ENCODE data around the gene TNFRSF25. TPM values are rescaled to one million over a fixed set of nuclear protein-coding genes. Genes with fewer than 3 reads are reported as not detected.
A peak's percentile ranks its signal among the peaks of the same experiment; 100 is the strongest.

The TNFRSF25 gene
- total and polyA plus RNA-seq, 2 of the 8 experiments (the other 6 are each of a cell fraction or from before 2014, with no cell fraction given) = 10.7 to 19.5 TPM

GRCh38 chr1:6448749-6449631, 17.0 kb downstream of the TNFRSF25 start:
- Histone ChIP-seq H3K14ac (ENCODE audit: insufficient read length) (no peak overlapping the region), H3K79me2 (ENCODE audit: control insufficient read depth in 1 of 2, insufficient read depth in 2 of 2, low read length in 2 of 2) (no peaks in the 10 kb centered on the region), H3K56ac (replicated peaks; ENCODE audit: insufficient read length, low read depth, low read length) (no peak overlapping the region), H4K20me1 (replicated peaks in 1 of 2; ENCODE audit: control insufficient read depth in 1 of 2, insufficient read depth in 2 of 2, low read length in 2 of 2) (peaks cover 0 to 4% of the 10 kb centered on the region in 2 experiments), H3K23me2 (ENCODE audit: low read depth, low read length) (peaks cover 10% of the 10 kb centered on the region; the same call in 1 of the 2 replicates), H4K91ac (replicated peaks; ENCODE audit: insufficient read length, low read length) (no peak overlapping the region), H3K18ac (ENCODE audit: extremely low read depth, low read length) (peak overlapping the region; percentile 52; the same call in 1 of the 2 replicates), H2BK5ac (ENCODE audit: low read depth, low read length) (no peak overlapping the region), H2BK12ac (ENCODE audit: low read depth, low read length) (no peak overlapping the region), H3K9ac (replicated peaks in 1 of 4; ENCODE audit: extremely low read depth in 1 of 4, low read depth in 3 of 4, low read length in 3 of 4) (no peak overlapping the region), H2BK120ac (replicated peaks; ENCODE audit: low read depth, low read length) (no peak overlapping the region), H3K27me3 (replicated peaks in 1 of 4; ENCODE audit: control insufficient read depth in 3 of 4, extremely low read depth in 1 of 4, insufficient read depth in 3 of 4, low read length in 3 of 4) (peaks cover 2 to 16% (median 8%) of the 10 kb centered on the region in 4 experiments; a peak in 6 of 7 replicates), H2AFZ (ENCODE audit: low read length) (no peak overlapping the region), H2BK20ac (ENCODE audit: low read length) (0 out of 2 replicates have a peak overlapping the region, but pooled peaks have one; percentile 32), H3K4me1 (replicated peaks in 1 of 4; ENCODE audit: control insufficient read depth in 3 of 4, insufficient read depth in 4 of 4, low read length in 3 of 4) (peaks cover 0 to 28% (median 12%) of the 10 kb centered on the region in 4 experiments; a peak in 6 of 7 replicates), H3K27ac (ENCODE audit: low read depth, low read length) (no peak overlapping the region), H3K9me3 (ENCODE audit: insufficient read depth in 2 of 2, low read depth in 1 of 2, low read length in 1 of 2) (no peaks in the 10 kb centered on the region; a peak in 1 of 4 replicates), H3K36me3 (ENCODE audit: control insufficient read depth in 2 of 4, insufficient read depth in 4 of 4, low read length in 3 of 4) (no peaks in the 10 kb centered on the region), H2BK15ac (ENCODE audit: low read length) (no peak overlapping the region), H4K8ac (ENCODE audit: extremely low read depth, insufficient read depth, low read length) (peak overlapping the region; percentile 79), H2AK5ac (ENCODE audit: low read depth, low read length) (no peak overlapping the region), H4K5ac (ENCODE audit: insufficient read length, low read depth, low read length) (no peak overlapping the region), H3K4me2 (ENCODE audit: insufficient read depth in 1 of 2, low read depth in 2 of 2, low read length in 2 of 2) (peak overlapping the region; percentile 78 to 79), H3K4ac (replicated peaks; ENCODE audit: insufficient read length, low read depth, low read length) (no peak overlapping the region), H3K4me3 (ENCODE audit: extremely low read depth in 1 of 4, insufficient read depth in 2 of 4, low read depth in 3 of 4, low read length in 4 of 4) (peak overlapping the region; percentile 7 to 61 (median 42); a peak in 5 of 8 replicates), H3K79me1 (ENCODE audit: low read depth, low read length) (no peaks in the 10 kb centered on the region), H3K23ac (ENCODE audit: insufficient read length) (no peak overlapping the region)
- CTCF ChIA-PET (ENCODE audit: partially characterized antibody) = interaction anchor here (0.5 to 16.7 kb wide), 19 partner anchors 8 to 210 kb away, joined by 3 to 168 read pairs (median 8); partner anchors contain the start of genes PLEKHG5 and TNFRSF25
- POLR2A ChIA-PET (ENCODE audit: partially characterized antibody) = interaction anchor here (0.7 to 12.2 kb wide), 4 partner anchors 14 to 205 kb away, joined by 3 to 123 read pairs (median 9); partner anchors contain the start of genes HES3 and TNFRSF25
- peak in 1 of 2 experiments; percentile 86 for DNase-seq (ENCODE audit: low read depth in 1 of 2, low spot score in 2 of 2)
- FAIRE-seq = peak; percentile 93
- whole genome bisulfite sequencing, 2 experiments (ENCODE audit: extremely low coverage in 1 of 2, insufficient coverage in 1 of 2, insufficient read length in 1 of 2, insufficient replicate concordance in 2 of 2, low coverage in 1 of 2, low lambda C conversion rate in 2 of 2, missing lambda C conversion rate in 1 of 2) = 3% methylated on average over 18 of the region's 66 CpGs; no CpG with 5 or more reads in 1 of the 2 experiments
- TF ChIP-seq KDM4A (IDR thresholded peaks at IDR 0.05; ENCODE audit: low read depth, low read length, severe bottlenecking) (peak; percentile 5), SUZ12 (IDR thresholded peaks at IDR 0.05; ENCODE audit: low read length) (peak; percentile 21; the same call in 1 of the 2 replicates), EP300 (IDR thresholded peaks at IDR 0.05; ENCODE audit: borderline replicate concordance in 1 of 2, low read depth in 2 of 2, low read length in 2 of 2) (no peak), RXRA (IDR thresholded peaks at IDR 0.05; ENCODE audit: insufficient read depth, low read depth, low read length) (no peak), SP4 (IDR thresholded peaks at IDR 0.05; ENCODE audit: low read length) (no peak), CTCF (IDR thresholded peaks at IDR 0.05; ENCODE audit: control extremely low read depth in 1 of 3, insufficient read depth in 1 of 3, low read depth in 1 of 3, low read length in 3 of 3) (peak in 1 of 3 experiments; percentile 30; a peak in 1 of 4 replicates)

Data from H1 (cell line).